Panc1 (cell line): ENCODE measurements around the gene MAP3K14. TPM values are rescaled to one million over a fixed set of nuclear protein-coding genes. Genes with fewer than 3 reads are reported as not detected.

Experiments
- ATAC-seq: fragments of 200-7000 bp; cut with Tn5 transposase; 2 replicates; pipeline ENCODE4 v1.9.1; 2020; ENCODE audit warnings: mild to moderate bottlenecking, moderate library complexity
- BruUV-seq: library from RNA; stranded (reverse); fragments of 400-500 nt; replicated peaks from 2 replicates; lab custom pipeline; 2021; lab: Mats Ljungman, UMichigan
- CTCF ChIA-PET: fragments of 300-600 bp; sonication (Branson Sonifier 250); formaldehyde crosslinking; loops from one replicate; lab custom pipeline; 2022; ENCODE audit warnings: antibody characterized with exemption; lab: Charles Lee
- POLR2A ChIA-PET: fragments of 300-600 bp; sonication (Branson Sonifier 250); formaldehyde crosslinking; loops from one replicate; lab custom pipeline; 2022; ENCODE audit warnings: antibody characterized with exemption; lab: Charles Lee
- DNase-seq: peaks from one replicate; pipeline ENCODE4 v3.0.0-alpha.2; 2010; ENCODE audit warnings: low read depth, low spot score
- H3K27ac ChIP-seq: 2 replicates; pipeline ENCODE4 v1.5.1; 2011; ENCODE audit warnings: mild to moderate bottlenecking, low read length, inconsistent platforms
- H3K27me3 ChIP-seq: fragments of 200-500 bp; sonication (Bioruptor generic); 2 replicates; pipeline ENCODE4 v1.6.0; 2014; ENCODE audit warnings: low read length, inconsistent platforms; ENCODE audit not compliant: control insufficient read depth, insufficient read depth
- H3K36me3 ChIP-seq: fragments of 200-500 bp; sonication (Bioruptor generic); 2 replicates; pipeline ENCODE4 v1.5.1; 2014; ENCODE audit warnings: inconsistent platforms, mild to moderate bottlenecking, low read length, moderate library complexity; ENCODE audit not compliant: control insufficient read depth, insufficient read depth
- H3K4me1 ChIP-seq: 2 replicates; pipeline ENCODE4 v1.5.1; 2011; ENCODE audit warnings: inconsistent platforms, mild to moderate bottlenecking, low read length, moderate library complexity; ENCODE audit not compliant: control insufficient read depth, insufficient read depth
- H3K4me3 ChIP-seq, 2 experiments: 2 replicates each; pipeline ENCODE4 v1.5.1; 2011 to 2012; ENCODE audit warnings: low read depth in 2 of 2, low read length in 2 of 2, mild to moderate bottlenecking in 2 of 2, inconsistent platforms in 1 of 2, moderate library complexity in 1 of 2
- H3K9me3 ChIP-seq: fragments of 200-500 bp; sonication (Bioruptor generic); 2 replicates; pipeline ENCODE4 v1.5.1; 2014; ENCODE audit warnings: low read depth, mild to moderate bottlenecking, inconsistent platforms, low read length, moderate library complexity; ENCODE audit not compliant: control insufficient read depth, insufficient read depth
- CTCF ChIP-seq: fragments of 450-650 bp; IDR thresholded peaks from 2 replicates; pipeline ENCODE4 v1.5.1; 2017; ENCODE audit warnings: mild to moderate bottlenecking
- POLR2AphosphoS5 ChIP-seq: IDR thresholded peaks from 2 replicates; pipeline ENCODE4 v1.6.1; 2012; ENCODE audit warnings: mild to moderate bottlenecking, low read depth, low read length, moderate library complexity
- REST ChIP-seq, 2 experiments: IDR thresholded peaks; 2 replicates each; pipeline ENCODE4 v1.6.1; 2011 to 2012; ENCODE audit warnings: low read depth in 2 of 2, control low read depth in 1 of 2, low read length in 1 of 2, mild to moderate bottlenecking in 1 of 2, moderate library complexity in 1 of 2; ENCODE audit not compliant: insufficient read depth in 1 of 2
- SIN3A ChIP-seq: IDR thresholded peaks from 2 replicates; pipeline ENCODE4 v1.6.1; 2012; ENCODE audit warnings: low read depth, mild to moderate bottlenecking, low read length, moderate library complexity, borderline replicate concordance; ENCODE audit not compliant: insufficient read depth
- TCF7L2 ChIP-seq: IDR thresholded peaks from 2 replicates; pipeline ENCODE4 v1.6.1; 2011; ENCODE audit warnings: mild to moderate bottlenecking, low read depth, low read length, inconsistent platforms
- in situ Hi-C: cut with HindIII; loops from 2 replicates; pipeline ENCODE4 v1.10.0; 2016; ENCODE audit warnings: low sequenced_read_pairs, low pct_unique_long_range_greater_than_20kb
- intact Hi-C: fragments of 100-400 bp; cut with micrococcal nuclease; formaldehyde crosslinking; loops from one replicate; pipeline ENCODE4 v1.10.0; 2022; ENCODE audit not compliant: unreplicated experiment
- total RNA-seq: library from RNA; stranded (reverse); gene quantifications from one replicate; pipeline ENCODE4 v1.2.1, GENCODE V29; 2021; ENCODE audit not compliant: unreplicated experiment

The MAP3K14 gene
- total RNA-seq, 1 experiment from 2014 or later, result 80.8 TPM

DNA sequence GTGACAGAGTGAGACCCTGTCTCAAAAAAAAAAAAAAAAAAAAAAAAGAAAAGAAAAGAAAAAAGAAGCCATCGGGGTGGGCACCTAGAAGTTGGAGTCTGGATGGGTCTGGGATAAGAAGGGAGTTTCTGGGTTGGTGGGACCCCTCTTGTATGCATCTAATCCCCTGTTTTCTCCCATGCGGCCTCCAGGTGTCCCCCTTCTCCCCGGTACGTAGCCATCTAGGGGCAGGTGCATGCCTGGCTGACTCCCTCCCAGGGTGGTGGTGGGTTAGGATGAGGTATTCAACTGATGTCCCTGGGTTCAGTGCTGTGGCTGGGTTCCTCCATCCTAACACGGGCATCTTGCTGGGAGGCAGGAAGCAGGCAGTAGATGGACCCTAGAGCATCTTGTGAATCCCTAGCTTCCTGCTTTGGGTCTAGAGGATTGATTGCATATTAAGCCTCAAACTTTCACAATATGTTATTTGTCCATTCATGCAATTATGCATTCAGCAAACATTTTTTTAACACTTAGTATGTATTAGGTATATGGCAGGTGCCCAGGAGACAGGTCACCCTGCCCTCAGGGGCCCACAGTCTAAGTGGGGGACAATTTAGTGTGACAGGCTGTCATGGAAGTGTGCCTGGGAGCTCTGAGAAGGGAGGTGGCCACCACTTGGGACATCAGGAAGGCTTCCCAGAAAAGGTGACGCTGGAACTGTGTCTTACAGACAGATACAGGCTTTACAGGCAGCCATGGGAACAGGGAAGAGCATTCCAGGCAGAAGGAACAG, 82.0 kb downstream of the MAP3K14 start:
- H3K4me1 ChIP-seq, result peaks cover 13% of the 10 kb centered on the region
- no peak overlapping the region for H3K4me3 ChIP-seq
- CTCF ChIA-PET, result interaction anchor here (0.6 to 1.4 kb wide), 4 partner anchors 8 to 150 kb away, joined by 3 to 5 read pairs (median 4); no protein-coding TSS in a partner anchor
- BruUV-seq, result no TSS peak
- H3K36me3 ChIP-seq, result no peaks in the 10 kb centered on the region
- ATAC-seq (no peak), DNase-seq (no peak)
- intact Hi-C loops (loop anchor here (1.0 kb wide), 1 partner anchor 16 kb away; no protein-coding TSS in a partner anchor), in situ Hi-C loops (no loop called here)
- H3K27me3 ChIP-seq, result no peaks in the 10 kb centered on the region
- POLR2A ChIA-PET, result interaction anchor here (0.6 kb wide), 1 partner anchor 9 kb away, joined by 3 read pairs; no protein-coding TSS in a partner anchor
- TF ChIP-seq TCF7L2, result no peak
- TF ChIP-seq CTCF, result peak; percentile 65
- no peak overlapping the region for H3K27ac ChIP-seq
- H3K9me3 ChIP-seq, result no peaks in the 10 kb centered on the region

GRCh38 chr17:45233423-45233924, 83.3 kb downstream of the MAP3K14 start:
- intact Hi-C loops (no loop called here), in situ Hi-C loops (no loop called here)
- DNase-seq (no peak), ATAC-seq (no peak)
- no peak overlapping the region for H3K4me3 ChIP-seq
- BruUV-seq, result no TSS peak
- TF ChIP-seq REST (IDR thresholded peaks at IDR 0.05; ENCODE audit: insufficient read depth in 1 of 2, low read depth in 2 of 2, low read length in 1 of 2) (no peak), TCF7L2 (no peak), POLR2AphosphoS5 (no peak), SIN3A (no peak), CTCF (no peak)
- H3K36me3 ChIP-seq, result no peaks in the 10 kb centered on the region
- H3K27me3 ChIP-seq, result no peaks in the 10 kb centered on the region
- H3K4me1 ChIP-seq, result peaks cover 26% of the 10 kb centered on the region
- ChIA-PET CTCF (interaction anchor here (0.5 kb wide), 1 partner anchor 1013 kb away, joined by 4 read pairs; no protein-coding TSS in a partner anchor), POLR2A (no interaction called here)
- no peak overlapping the region for H3K27ac ChIP-seq
- no peaks in the 10 kb centered on the region for H3K9me3 ChIP-seq
